ENCODE results near the gene PEX5.

DNA sequence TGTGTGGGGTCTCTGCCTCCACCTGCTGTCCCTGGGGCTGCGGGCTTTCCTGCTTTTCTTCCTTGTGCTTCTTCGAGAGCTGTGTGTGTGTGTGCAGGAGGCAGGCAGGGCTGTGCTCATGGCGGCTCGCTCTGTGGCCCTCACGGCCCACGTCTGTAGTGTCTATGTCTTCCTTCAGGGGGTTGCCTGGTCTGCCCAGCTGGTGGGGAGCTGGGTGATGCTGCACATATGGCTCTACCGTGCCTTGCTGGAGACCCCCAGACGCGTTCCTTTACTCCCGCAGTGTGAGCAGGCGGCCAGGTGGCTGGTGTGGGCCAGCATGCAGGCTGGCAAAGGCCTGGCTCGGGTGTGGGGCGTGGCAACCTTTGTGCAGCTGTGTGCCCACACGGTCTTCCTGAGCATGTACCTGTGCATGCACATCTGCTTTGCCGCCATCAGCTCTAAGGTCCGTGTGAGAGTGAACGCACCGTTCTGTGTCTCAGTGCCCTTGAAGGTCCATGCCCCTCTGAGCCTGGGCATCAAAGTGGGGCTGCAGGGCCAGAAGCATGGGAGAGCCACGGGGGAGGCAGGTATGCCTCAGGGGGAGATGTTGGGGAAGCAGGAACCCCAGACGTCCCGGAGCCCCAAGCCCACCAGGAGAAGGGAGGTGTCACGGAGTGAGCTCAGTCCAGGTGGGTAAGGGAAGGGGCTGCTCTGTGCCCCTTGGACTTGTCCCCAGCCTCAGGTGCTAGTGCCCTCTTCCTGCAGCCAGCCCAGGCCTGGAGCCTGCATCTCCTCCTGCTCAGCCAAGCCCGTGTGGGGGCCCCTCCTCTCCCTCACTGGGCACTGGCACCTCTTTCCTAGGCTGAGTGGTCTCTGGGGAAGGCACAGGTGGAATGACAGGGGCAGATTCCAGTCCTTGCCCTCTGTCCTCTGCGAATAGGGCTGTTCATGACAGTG lies 33.0 kb upstream of the PEX5 start:
- TF ChIP-seq, protein P1, sequence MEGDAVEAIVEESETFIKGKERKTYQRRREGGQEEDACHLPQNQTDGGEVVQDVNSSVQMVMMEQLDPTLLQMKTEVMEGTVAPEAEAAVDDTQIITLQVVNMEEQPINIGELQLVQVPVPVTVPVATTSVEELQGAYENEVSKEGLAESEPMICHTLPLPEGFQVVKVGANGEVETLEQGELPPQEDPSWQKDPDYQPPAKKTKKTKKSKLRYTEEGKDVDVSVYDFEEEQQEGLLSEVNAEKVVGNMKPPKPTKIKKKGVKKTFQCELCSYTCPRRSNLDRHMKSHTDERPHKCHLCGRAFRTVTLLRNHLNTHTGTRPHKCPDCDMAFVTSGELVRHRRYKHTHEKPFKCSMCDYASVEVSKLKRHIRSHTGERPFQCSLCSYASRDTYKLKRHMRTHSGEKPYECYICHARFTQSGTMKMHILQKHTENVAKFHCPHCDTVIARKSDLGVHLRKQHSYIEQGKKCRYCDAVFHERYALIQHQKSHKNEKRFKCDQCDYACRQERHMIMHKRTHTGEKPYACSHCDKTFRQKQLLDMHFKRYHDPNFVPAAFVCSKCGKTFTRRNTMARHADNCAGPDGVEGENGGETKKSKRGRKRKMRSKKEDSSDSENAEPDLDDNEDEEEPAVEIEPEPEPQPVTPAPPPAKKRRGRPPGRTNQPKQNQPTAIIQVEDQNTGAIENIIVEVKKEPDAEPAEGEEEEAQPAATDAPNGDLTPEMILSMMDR (IDR thresholded peaks at IDR 0.05 in 4 of 5, conservative IDR thresholded peaks at IDR 0.05 in 1 of 5): no peak
- TF ChIP-seq POLR2A (IDR thresholded peaks at IDR 0.05): no peak
